Nephron progenitor cell (in vitro differentiated cells): ENCODE measurements around the gene DGKD.

Source experiments
- DNase-seq: peaks from one replicate; pipeline ENCODE4 v3.0.0; 2021
- H3K27ac Mint-ChIP-seq: 2 replicates; pipeline ENCODE4 v1.8.0; 2021; ENCODE audit warnings: mild to moderate bottlenecking, moderate library complexity, mixed read lengths
- H3K27me3 Mint-ChIP-seq: 2 replicates; pipeline ENCODE4 v1.8.0; 2021; ENCODE audit warnings: mild to moderate bottlenecking, low read depth, mixed read lengths; ENCODE audit not compliant: poor library complexity
- H3K36me3 Mint-ChIP-seq: 2 replicates; pipeline ENCODE4 v1.8.0; 2021; ENCODE audit warnings: low read depth, mixed read lengths
- H3K4me1 Mint-ChIP-seq: 2 replicates; pipeline ENCODE4 v1.8.0; 2021; ENCODE audit warnings: mixed read lengths
- H3K4me3 Mint-ChIP-seq: 2 replicates; pipeline ENCODE4 v1.8.0; 2021; ENCODE audit warnings: mild to moderate bottlenecking, moderate library complexity, mixed read lengths
- H3K9me3 Mint-ChIP-seq: 2 replicates; pipeline ENCODE4 v1.8.0; 2021; ENCODE audit warnings: mild to moderate bottlenecking, moderate library complexity, mixed read lengths
- TF ChIP-seq, protein P1 (sequence below): fragments of 200-600 bp; sonication (generic); IDR thresholded peaks from 2 replicates; pipeline ENCODE4 v1.5.0; 2021; ENCODE audit warnings: antibody characterized with exemption

Gene DGKD

DNA sequence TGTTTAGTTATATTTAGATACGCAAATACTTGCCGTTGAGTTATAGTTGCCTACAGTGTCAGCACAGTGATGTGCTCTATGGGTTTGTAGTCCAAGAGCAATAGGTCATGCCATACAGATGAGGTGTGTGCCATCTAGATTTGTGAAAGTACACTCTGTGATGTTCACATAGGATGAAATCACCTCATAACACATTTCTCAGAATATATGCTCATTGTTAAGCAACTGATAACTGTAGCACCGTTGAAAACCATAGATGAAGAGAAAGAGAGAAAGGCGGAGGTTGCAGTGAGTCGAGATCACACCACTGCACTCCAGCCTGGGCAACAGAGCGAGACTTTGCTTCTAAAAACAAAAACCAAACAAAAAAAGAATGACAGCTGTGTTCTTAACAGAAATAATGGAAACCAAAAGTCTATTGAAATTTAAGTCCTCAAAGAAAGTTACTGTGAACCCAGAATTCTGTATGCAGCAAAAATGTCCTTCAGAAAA, 9.5 kb downstream of the DGKD start:
- no peak overlapping the region for H3K4me3 Mint-ChIP-seq
- no peak overlapping the region for H3K27ac Mint-ChIP-seq
- peaks cover 22% of the 10 kb centered on the region for H3K4me1 Mint-ChIP-seq
- peaks cover 15% of the 10 kb centered on the region for H3K9me3 Mint-ChIP-seq
- peaks cover 11% of the 10 kb centered on the region for H3K27me3 Mint-ChIP-seq
- DNase-seq, result no peak
- TF ChIP-seq, protein P1, sequence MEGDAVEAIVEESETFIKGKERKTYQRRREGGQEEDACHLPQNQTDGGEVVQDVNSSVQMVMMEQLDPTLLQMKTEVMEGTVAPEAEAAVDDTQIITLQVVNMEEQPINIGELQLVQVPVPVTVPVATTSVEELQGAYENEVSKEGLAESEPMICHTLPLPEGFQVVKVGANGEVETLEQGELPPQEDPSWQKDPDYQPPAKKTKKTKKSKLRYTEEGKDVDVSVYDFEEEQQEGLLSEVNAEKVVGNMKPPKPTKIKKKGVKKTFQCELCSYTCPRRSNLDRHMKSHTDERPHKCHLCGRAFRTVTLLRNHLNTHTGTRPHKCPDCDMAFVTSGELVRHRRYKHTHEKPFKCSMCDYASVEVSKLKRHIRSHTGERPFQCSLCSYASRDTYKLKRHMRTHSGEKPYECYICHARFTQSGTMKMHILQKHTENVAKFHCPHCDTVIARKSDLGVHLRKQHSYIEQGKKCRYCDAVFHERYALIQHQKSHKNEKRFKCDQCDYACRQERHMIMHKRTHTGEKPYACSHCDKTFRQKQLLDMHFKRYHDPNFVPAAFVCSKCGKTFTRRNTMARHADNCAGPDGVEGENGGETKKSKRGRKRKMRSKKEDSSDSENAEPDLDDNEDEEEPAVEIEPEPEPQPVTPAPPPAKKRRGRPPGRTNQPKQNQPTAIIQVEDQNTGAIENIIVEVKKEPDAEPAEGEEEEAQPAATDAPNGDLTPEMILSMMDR, result no peak
- H3K36me3 Mint-ChIP-seq, result peaks cover 66% of the 10 kb centered on the region

DNA sequence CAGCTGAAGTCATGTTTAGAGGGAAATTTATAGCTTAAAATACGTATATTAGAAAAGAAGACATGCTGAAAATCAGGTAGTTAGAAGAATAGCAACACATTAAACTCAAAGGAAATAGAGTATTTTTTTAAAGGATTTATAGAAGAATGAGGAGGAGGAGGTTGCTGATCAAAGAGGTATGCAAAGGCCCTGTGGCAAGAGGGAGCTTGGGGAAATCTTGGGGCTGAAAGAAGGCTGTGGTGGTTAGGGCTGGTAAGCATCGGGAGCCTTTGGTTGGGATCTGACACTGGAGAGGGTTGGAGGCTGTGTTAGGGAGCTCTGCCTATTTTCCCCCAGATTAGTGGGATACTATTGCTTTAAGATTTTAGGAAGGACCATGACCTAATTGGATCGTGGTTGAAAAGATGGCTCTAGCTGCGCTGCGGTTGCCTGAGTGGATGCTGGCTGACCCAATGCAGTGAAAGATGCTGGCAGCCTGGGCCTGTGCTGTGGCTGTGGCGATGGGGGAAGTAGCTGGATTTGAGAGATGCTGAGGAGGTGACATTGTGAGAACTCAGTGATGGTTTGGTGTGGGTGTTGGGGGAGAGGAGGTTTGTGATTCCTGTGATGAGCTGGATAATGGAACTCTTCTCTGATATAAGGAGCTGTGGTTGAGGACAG, 11.7 kb downstream of the DGKD start:
- no peak overlapping the region for H3K4me3 Mint-ChIP-seq
- H3K9me3 Mint-ChIP-seq, result peaks cover 15% of the 10 kb centered on the region
- H3K4me1 Mint-ChIP-seq, result peaks cover 19% of the 10 kb centered on the region
- H3K27me3 Mint-ChIP-seq, result peaks cover 11% of the 10 kb centered on the region
- peak overlapping the region; percentile 55 for H3K27ac Mint-ChIP-seq
- H3K36me3 Mint-ChIP-seq, result peaks cover 66% of the 10 kb centered on the region
- TF ChIP-seq, protein P1, result no peak
- DNase-seq, result no peak

DNA sequence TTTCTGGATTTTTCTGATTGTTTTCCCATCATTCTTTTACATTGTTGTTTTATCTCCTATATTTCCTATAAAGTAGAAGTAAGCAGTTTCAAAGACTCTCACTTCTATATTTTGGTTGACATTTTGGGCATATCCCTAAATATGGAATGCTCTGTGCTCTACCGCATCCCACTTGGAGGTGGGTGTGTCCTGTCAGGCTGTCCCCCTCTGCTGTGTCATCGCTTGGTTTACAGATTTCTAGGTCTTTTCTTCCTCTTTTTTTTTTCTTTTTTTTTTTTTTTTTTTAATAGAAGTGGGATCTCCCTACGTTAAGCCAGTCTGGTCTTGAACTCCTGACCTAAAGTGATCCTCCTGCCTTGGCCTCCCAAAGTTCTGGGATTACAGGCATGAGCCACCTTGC, 13.3 kb downstream of the DGKD start:
- H3K4me3 Mint-ChIP-seq, result no peak overlapping the region
- H3K9me3 Mint-ChIP-seq, result peaks cover 11% of the 10 kb centered on the region
- peaks cover 9% of the 10 kb centered on the region for H3K27me3 Mint-ChIP-seq
- TF ChIP-seq, protein P1, result no peak
- DNase-seq, result no peak
- no peak overlapping the region for H3K27ac Mint-ChIP-seq
- peaks cover 63% of the 10 kb centered on the region for H3K36me3 Mint-ChIP-seq
- peaks cover 15% of the 10 kb centered on the region for H3K4me1 Mint-ChIP-seq

DNA sequence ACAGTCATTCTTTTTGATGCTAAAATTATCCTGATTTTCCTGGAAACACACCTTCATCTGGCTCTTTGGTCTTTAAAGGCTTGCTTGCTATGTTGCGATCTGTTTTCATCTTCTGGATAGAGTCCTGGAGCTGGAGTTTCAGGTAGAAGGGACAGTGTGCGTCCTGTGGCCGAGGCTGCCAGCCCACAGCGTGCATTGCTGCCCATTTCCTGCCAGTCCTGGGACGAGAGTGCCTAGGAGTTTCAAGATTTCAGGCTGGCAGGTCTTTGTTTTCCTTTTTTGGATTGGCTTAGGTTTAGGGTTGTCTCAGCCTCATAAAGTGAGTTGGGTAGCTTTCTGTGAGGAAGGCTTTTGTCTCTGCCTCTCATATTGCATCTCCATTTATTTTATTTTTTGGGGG, 14.5 kb downstream of the DGKD start:
- DNase-seq, result no peak
- Mint-ChIP-seq H3K9me3 (peaks cover 8% of the 10 kb centered on the region), H3K27ac (peak overlapping the region; percentile 80), H3K4me1 (peaks cover 20% of the 10 kb centered on the region), H3K4me3 (no peak overlapping the region), H3K36me3 (peaks cover 53% of the 10 kb centered on the region), H3K27me3 (peaks cover 9% of the 10 kb centered on the region)
- TF ChIP-seq, protein P1, result no peak

DNA sequence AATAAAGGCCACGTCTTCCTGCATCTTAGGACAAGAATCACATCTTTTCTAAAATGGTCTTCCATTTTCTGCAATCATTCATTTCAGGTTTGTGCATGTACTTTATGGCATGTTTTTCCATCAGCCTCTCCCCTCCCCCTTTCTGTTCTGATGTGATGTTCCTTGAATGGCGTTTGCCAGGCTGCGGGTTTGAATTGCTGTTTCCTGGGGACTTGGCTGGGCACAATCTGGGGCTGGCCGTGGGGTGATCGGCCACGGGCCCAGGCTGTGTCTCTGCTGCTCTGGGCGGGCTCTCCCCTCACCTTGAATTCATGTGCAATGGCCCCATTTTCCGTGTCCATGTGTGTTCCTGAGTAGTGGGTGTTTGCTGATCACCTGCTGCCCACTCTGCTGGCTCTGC, 15.2 kb downstream of the DGKD start:
- Mint-ChIP-seq H3K4me1 (peaks cover 20% of the 10 kb centered on the region), H3K36me3 (peaks cover 46% of the 10 kb centered on the region), H3K9me3 (peaks cover under 1% of the 10 kb centered on the region), H3K27ac (no peak overlapping the region), H3K4me3 (no peak overlapping the region), H3K27me3 (peaks cover 9% of the 10 kb centered on the region)
- TF ChIP-seq, protein P1, result no peak
- no peak for DNase-seq
